ENCODE results near the gene ASCL4.

GRCh38 chr12:107732365-107732764 is 42.1 kb upstream of the ASCL4 start:
- TF ChIP-seq CTCF (conservative IDR thresholded peaks at IDR 0.05) (no peak), EZH2 (IDR thresholded peaks at IDR 0.05; ENCODE audit: low read depth) (no peak)

All from PC-9 (cell line).